Activated CD8-positive, alpha-beta memory T cell treated with anti-CD3 and anti-CD28 coated beads, Interleukin-2, amount 10 ng/mL, durations not matched to agents 7 days and 5 days (primary cell): ENCODE measurements around the gene ADAMTS17. TPM values are rescaled to one million over a fixed set of nuclear protein-coding genes. Genes with fewer than 3 reads are reported as not detected.

Experiments
- ATAC-seq: fragments of 150-1000 bp; cut with Tn5 transposase; one replicate; pipeline ENCODE4 v1.10.0; 2021; ENCODE audit warnings: moderate library complexity
- CTCF ChIA-PET: fragments of 350-600 bp; sonication (Branson Sonifier 250); formaldehyde crosslinking; loops from one replicate; lab custom pipeline; 2021; ENCODE audit warnings: antibody characterized with exemption; lab: Charles Lee
- DNase-seq: peaks from one replicate; pipeline ENCODE4 v3.0.0-alpha.2; 2020
- H3K27ac Mint-ChIP-seq: one replicate; pipeline ENCODE4 v1.8.0; 2021; ENCODE audit warnings: mild to moderate bottlenecking, mixed read lengths
- H3K27me3 Mint-ChIP-seq: one replicate; pipeline ENCODE4 v1.8.0; 2021; ENCODE audit warnings: mixed read lengths
- H3K36me3 Mint-ChIP-seq: one replicate; pipeline ENCODE4 v1.8.0; 2021; ENCODE audit warnings: mild to moderate bottlenecking, mixed read lengths
- H3K4me1 Mint-ChIP-seq: one replicate; pipeline ENCODE4 v1.8.0; 2021; ENCODE audit warnings: mixed read lengths
- H3K4me3 Mint-ChIP-seq: one replicate; pipeline ENCODE4 v1.8.0; 2021; ENCODE audit warnings: mild to moderate bottlenecking, moderate library complexity, mixed read lengths
- H3K9me3 Mint-ChIP-seq: one replicate; pipeline ENCODE4 v1.8.0; 2022; ENCODE audit warnings: low read depth, mixed read lengths
- total RNA-seq, 2 experiments: library from RNA; stranded (reverse); gene quantifications; one replicate each; pipeline ENCODE4 v1.2.3, GENCODE V29; 2021

ADAMTS17 gene
- total RNA-seq, 2 experiments from 2014 or later = 1.6 to 1.9 TPM

DNA sequence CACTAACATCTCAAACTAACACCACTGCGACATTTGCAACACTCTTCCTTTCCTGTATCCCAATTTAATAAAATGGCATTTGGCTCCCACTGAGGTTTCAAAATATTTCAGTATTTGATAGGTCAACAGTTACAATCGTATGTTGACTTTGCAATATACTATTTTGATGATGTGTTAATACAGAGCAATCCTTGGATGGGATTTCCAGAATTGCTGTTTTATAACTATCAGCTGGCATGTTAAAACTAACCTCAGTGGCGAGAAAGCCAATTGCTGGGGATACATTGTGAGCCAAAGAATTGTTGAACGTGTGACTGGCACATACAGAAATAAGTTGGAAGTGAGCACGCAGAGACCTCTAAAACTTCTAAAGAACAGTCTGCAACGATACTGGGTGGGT is 382.4 kb downstream of the ADAMTS17 start:
- Mint-ChIP-seq H3K4me3 (no peak overlapping the region), H3K4me1 (no peaks in the 10 kb centered on the region), H3K27me3 (peaks cover 10% of the 10 kb centered on the region), H3K9me3 (no peaks in the 10 kb centered on the region), H3K27ac (no peak overlapping the region), H3K36me3 (no peaks in the 10 kb centered on the region)
- ATAC-seq (no peak), DNase-seq (no peak)
- CTCF ChIA-PET = no interaction called here

DNA sequence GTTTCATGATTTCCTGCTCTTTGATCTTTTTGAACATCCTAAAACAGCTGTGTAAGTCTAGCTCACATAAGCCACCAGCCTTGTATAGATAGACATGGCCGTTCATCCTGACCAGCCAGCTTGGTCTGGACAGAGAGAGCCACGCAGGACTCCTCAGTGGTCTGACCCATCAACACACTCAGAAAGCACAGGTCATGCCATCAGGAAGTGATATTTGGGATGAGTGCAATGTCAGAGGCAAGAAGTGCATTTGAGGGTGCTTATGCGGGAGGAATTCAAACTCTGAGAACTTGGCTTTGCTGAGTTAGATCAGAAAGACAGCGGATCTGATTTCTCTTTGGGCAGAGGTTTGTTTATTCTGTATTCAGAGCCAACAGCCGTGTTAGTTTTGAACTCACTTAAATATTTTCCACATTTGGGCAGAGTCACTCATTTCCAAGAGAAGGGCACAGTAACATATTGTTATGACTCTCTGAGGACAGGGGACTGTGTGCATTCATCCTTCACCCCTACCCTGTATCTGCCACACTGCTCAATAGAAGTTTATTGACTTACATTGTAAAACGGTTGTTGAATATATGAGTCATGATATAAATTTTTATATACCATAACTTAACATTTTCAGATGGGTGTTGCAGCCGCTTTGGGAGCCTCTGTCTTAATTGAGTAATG is 383.2 kb downstream of the ADAMTS17 start:
- H3K36me3 Mint-ChIP-seq = no peaks in the 10 kb centered on the region
- no peaks in the 10 kb centered on the region for H3K9me3 Mint-ChIP-seq
- CTCF ChIA-PET = no interaction called here
- DNase-seq = peak; percentile 19
- peaks cover 10% of the 10 kb centered on the region for H3K27me3 Mint-ChIP-seq
- no peaks in the 10 kb centered on the region for H3K4me1 Mint-ChIP-seq
- H3K27ac Mint-ChIP-seq = no peak overlapping the region
- H3K4me3 Mint-ChIP-seq = no peak overlapping the region
- no peak for ATAC-seq

- Mint-ChIP-seq H3K36me3 (no peaks in the 10 kb centered on the region), H3K9me3 (no peaks in the 10 kb centered on the region), H3K27me3 (peaks cover 10% of the 10 kb centered on the region), H3K27ac (no peak overlapping the region), H3K4me3 (no peak overlapping the region), H3K4me1 (no peaks in the 10 kb centered on the region)
- DNase-seq (no peak), ATAC-seq (no peak)
- CTCF ChIA-PET = no interaction called here
These were observed 384.1 kb downstream of the ADAMTS17 start for GRCh38 chr15:99957642-99958013.

DNA sequence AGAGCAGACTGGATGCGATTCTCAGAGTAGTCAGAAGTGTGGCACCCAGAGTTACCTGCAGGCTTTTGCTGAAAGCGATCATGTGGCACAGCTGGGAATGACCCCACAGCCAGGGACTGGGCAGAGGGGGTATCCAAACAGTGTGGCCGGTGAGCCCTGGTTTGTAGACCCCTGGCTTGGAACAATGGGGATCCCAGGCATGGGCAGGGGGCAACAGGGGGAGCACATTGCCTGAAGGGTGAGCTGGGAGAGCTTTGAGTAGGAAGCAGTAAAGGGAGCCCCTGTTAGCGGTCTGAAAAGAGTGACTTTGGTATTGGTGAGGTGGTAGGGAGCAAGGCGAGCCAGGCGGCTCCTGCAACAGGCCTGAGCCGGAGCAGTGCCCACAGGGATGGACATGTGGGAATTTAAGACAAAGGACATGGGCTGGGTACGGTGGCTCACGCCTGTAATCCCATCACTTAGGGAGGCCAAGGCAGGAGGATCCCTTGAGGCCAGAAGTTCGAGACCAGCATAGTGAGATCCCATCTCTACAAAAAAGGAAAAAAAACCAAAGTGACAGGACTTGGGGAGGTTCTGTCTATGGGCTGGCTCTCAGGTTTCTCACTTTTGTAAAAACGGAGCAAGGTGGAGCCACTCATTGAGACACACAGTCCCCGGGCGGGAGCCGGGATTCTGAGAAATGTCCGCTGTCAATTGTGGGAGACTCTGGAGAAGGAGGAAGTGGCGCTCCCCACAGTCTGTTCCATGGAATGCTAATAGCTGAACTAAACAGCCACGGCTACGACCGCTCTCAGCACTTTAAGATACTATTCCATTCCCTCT is 384.7 kb downstream of the ADAMTS17 start:
- DNase-seq (peak; percentile 26), ATAC-seq (no peak)
- CTCF ChIA-PET = no interaction called here
- Mint-ChIP-seq H3K4me3 (no peak overlapping the region), H3K36me3 (no peaks in the 10 kb centered on the region), H3K27me3 (peaks cover 10% of the 10 kb centered on the region), H3K9me3 (no peaks in the 10 kb centered on the region), H3K4me1 (no peaks in the 10 kb centered on the region), H3K27ac (no peak overlapping the region)

GRCh38 chr15:99956022-99956775 is 385.6 kb downstream of the ADAMTS17 start:
- ATAC-seq (no peak), DNase-seq (no peak)
- Mint-ChIP-seq H3K4me3 (no peak overlapping the region), H3K36me3 (no peaks in the 10 kb centered on the region), H3K27ac (no peak overlapping the region), H3K4me1 (no peaks in the 10 kb centered on the region), H3K27me3 (peaks cover 10% of the 10 kb centered on the region), H3K9me3 (no peaks in the 10 kb centered on the region)
- CTCF ChIA-PET = no interaction called here

DNA sequence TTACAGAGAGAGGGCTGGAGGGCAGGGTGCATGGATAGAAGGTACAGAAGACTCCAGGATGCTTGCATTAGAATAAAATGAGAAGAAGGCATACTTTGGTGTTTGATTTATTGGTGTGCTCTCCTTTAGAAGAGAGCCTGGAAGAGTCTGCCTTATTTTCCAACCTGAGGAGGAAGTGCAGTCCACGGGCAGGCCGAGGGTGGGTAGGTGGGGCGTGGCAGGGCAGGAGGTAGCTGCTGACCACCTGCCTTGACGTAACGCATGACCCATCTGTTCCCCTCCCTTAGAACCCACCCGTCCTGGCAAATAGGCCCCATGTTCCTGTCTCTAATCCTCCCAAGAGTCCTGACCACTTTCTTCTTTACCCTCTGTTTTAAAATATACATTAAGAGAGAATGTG is 386.2 kb downstream of the ADAMTS17 start:
- DNase-seq (no peak), ATAC-seq (no peak)
- Mint-ChIP-seq H3K36me3 (no peaks in the 10 kb centered on the region), H3K27ac (no peak overlapping the region), H3K4me1 (no peaks in the 10 kb centered on the region), H3K9me3 (no peaks in the 10 kb centered on the region), H3K4me3 (no peak overlapping the region), H3K27me3 (peaks cover 10% of the 10 kb centered on the region)
- CTCF ChIA-PET = no interaction called here

- no peaks in the 10 kb centered on the region for H3K4me1 Mint-ChIP-seq
- CTCF ChIA-PET = no interaction called here
- H3K27me3 Mint-ChIP-seq = peaks cover 12% of the 10 kb centered on the region
- H3K4me3 Mint-ChIP-seq = no peak overlapping the region
- H3K27ac Mint-ChIP-seq = no peak overlapping the region
- H3K9me3 Mint-ChIP-seq = peaks cover under 1% of the 10 kb centered on the region
- DNase-seq = peak; percentile 30
- ATAC-seq = no peak
- H3K36me3 Mint-ChIP-seq = no peaks in the 10 kb centered on the region
These were observed 386.6 kb downstream of the ADAMTS17 start for GRCh38 chr15:99955181-99955525.

DNA sequence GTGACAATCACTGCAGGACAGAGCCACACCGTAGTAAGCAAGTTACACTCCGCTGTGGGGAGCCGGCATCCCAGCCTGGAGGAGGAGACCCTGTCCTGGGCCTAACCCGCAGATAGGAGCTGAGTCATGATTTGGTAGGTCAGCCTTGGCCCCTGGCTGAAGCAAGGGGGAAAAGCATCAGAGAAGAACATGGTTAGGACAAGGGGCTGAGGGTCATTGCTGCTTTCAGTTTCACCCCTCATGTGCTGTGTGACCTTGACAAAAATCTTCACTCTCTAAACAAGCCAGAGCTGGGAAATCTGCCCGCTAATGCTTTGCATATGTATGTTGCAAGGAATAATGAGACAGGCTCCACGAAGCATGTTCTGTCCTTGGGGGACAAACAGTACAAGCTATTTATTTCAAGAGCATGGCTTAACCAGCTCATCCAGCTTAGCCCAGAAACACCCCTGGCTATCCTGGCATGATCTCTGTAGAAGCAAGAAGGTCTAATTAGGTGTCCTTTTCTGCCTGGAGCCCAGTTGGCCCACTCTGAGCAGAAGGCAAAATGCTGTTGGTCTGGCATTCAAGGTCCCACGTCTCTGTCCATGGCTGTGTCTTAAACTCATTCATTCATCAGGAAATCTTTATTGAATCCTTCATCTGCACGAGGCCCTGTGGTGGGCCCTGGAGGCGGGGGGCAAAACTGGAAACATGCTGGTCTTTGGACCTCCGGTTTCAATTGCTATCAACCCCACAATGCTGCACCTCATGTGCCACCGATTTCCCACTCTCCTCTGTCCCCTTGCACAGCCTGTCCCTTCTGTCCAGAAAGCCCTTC is 387.2 kb downstream of the ADAMTS17 start:
- Mint-ChIP-seq H3K27ac (no peak overlapping the region), H3K36me3 (no peaks in the 10 kb centered on the region), H3K9me3 (peaks cover 3% of the 10 kb centered on the region), H3K4me1 (no peaks in the 10 kb centered on the region), H3K4me3 (no peak overlapping the region), H3K27me3 (peaks cover 9% of the 10 kb centered on the region)
- CTCF ChIA-PET = no interaction called here
- ATAC-seq = no peak
- peak; percentile 19 for DNase-seq

- no peak overlapping the region for H3K27ac Mint-ChIP-seq
- peaks cover 3% of the 10 kb centered on the region for H3K9me3 Mint-ChIP-seq
- peaks cover 5% of the 10 kb centered on the region for H3K27me3 Mint-ChIP-seq
- ATAC-seq (no peak), DNase-seq (no peak)
- H3K4me1 Mint-ChIP-seq = no peaks in the 10 kb centered on the region
- H3K4me3 Mint-ChIP-seq = no peak overlapping the region
- no peaks in the 10 kb centered on the region for H3K36me3 Mint-ChIP-seq
- CTCF ChIA-PET = no interaction called here
These were observed 387.9 kb downstream of the ADAMTS17 start for GRCh38 chr15:99953886-99954285.

DNA sequence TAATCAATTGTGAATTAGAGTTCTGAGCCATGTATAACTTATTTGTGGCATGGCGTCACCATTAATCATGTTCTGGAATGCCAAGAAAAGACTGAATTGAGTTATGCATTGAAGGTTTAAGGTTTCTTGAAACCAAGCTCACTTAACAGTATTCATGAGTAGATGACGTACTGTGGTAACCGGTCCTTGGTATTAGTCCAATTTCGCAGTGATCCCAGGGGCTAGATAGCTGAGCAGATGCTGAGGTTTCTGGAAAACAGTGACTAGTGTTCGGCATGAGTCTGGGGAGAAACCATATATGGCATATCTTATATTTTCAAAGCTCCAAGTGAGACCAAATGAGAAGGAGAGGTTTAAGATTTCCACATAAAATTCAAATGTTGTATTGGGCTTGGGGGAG is 390.3 kb downstream of the ADAMTS17 start:
- H3K9me3 Mint-ChIP-seq = peaks cover 4% of the 10 kb centered on the region
- H3K36me3 Mint-ChIP-seq = no peaks in the 10 kb centered on the region
- DNase-seq (no peak), ATAC-seq (no peak)
- no peak overlapping the region for H3K4me3 Mint-ChIP-seq
- CTCF ChIA-PET = interaction anchor here (1.1 kb wide), 1 partner anchor 23 kb away, joined by 3 read pairs; no protein-coding TSS in a partner anchor
- peaks cover 5% of the 10 kb centered on the region for H3K27me3 Mint-ChIP-seq
- H3K4me1 Mint-ChIP-seq = no peaks in the 10 kb centered on the region
- H3K27ac Mint-ChIP-seq = no peak overlapping the region

GRCh38 chr15:99944131-99944530 is 397.6 kb downstream of the ADAMTS17 start:
- H3K36me3 Mint-ChIP-seq = peaks cover 3% of the 10 kb centered on the region
- DNase-seq = no peak
- peaks cover 3% of the 10 kb centered on the region for H3K27me3 Mint-ChIP-seq
- CTCF ChIA-PET = no interaction called here
- H3K9me3 Mint-ChIP-seq = peaks cover 19% of the 10 kb centered on the region
- no peak overlapping the region for H3K4me3 Mint-ChIP-seq
- no peak overlapping the region for H3K27ac Mint-ChIP-seq
- ATAC-seq = no peak
- no peaks in the 10 kb centered on the region for H3K4me1 Mint-ChIP-seq

GRCh38 chr15:99943466-99943865 is 398.3 kb downstream of the ADAMTS17 start:
- Mint-ChIP-seq H3K27ac (no peak overlapping the region), H3K9me3 (peaks cover 19% of the 10 kb centered on the region), H3K36me3 (peaks cover 3% of the 10 kb centered on the region), H3K4me3 (no peak overlapping the region), H3K4me1 (no peaks in the 10 kb centered on the region), H3K27me3 (peaks cover 5% of the 10 kb centered on the region)
- ATAC-seq (no peak), DNase-seq (no peak)
- CTCF ChIA-PET = no interaction called here
